HEK293T (cell line): Measurements from ENCODE around the gene MTA2.

ENCODE experiments used
- BHLHE40 ChIP-seq: fragments of 450-650 bp; IDR thresholded peaks from 2 replicates; pipeline ENCODE4 v1.6.1; 2016; ENCODE audit warnings: mild to moderate bottlenecking, moderate library complexity, borderline replicate concordance
- ELF4 ChIP-seq: fragments of 450-650 bp; IDR thresholded peaks from 2 replicates; pipeline ENCODE4 v1.6.1; 2017; ENCODE audit warnings: antibody characterized with exemption
- FOXA1 ChIP-seq: fragments of 450-650 bp; IDR thresholded peaks from 2 replicates; pipeline ENCODE4 v1.6.1; 2016; ENCODE audit warnings: mild to moderate bottlenecking
- FOXK2 ChIP-seq: fragments of 450-650 bp; IDR thresholded peaks from 2 replicates; pipeline ENCODE4 v1.6.1; 2016; ENCODE audit warnings: mild to moderate bottlenecking
- FOXM1 ChIP-seq: fragments of 450-650 bp; IDR thresholded peaks from 2 replicates; pipeline ENCODE4 v1.6.1; 2017; ENCODE audit warnings: mild to moderate bottlenecking, borderline replicate concordance
- LEF1 ChIP-seq: fragments of 450-650 bp; IDR thresholded peaks from 2 replicates; pipeline ENCODE4 v1.6.1; 2017; ENCODE audit warnings: mild to moderate bottlenecking, borderline replicate concordance
- PKNOX1 ChIP-seq: fragments of 450-650 bp; IDR thresholded peaks from 2 replicates; pipeline ENCODE4 v1.6.1; 2016
- SP1 ChIP-seq: fragments of 450-650 bp; IDR thresholded peaks from 2 replicates; pipeline ENCODE4 v1.6.1; 2017
- SUZ12 ChIP-seq: fragments of 450-650 bp; IDR thresholded peaks from 2 replicates; pipeline ENCODE4 v1.6.1; 2016; ENCODE audit warnings: mild to moderate bottlenecking

DNA sequence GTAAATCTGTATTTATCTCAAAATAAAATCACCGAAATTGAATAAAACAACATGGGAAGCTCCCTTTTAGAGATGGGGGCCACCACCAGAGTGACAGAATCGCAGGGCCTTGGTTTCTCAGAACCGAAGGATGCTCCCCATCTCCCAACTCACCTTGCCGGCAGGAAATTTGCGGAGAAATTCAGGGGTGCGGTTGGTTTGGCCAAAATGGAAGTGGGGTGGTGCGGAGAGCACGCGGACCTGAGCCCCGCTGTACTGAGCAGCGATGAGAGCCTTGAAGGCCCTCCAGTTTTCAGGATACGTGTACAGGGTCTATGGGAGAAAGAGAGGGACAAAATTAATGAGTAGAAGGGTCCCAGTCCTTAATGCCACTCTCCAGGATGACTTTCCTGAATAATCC, 29.2 kb downstream of the MTA2 start:
- no peak for TF ChIP-seq ELF4
- TF ChIP-seq BHLHE40, result no peak
- no peak for TF ChIP-seq SUZ12
- TF ChIP-seq FOXM1, result no peak
- TF ChIP-seq LEF1, result no peak
- no peak for TF ChIP-seq FOXA1
- TF ChIP-seq FOXK2, result no peak
- TF ChIP-seq SP1, result no peak
- no peak for TF ChIP-seq PKNOX1
